HCT116 (cell line): ENCODE measurements around the gene UBTD1. TPM values are rescaled to one million over a fixed set of nuclear protein-coding genes. Genes with fewer than 3 reads are reported as not detected.

Source experiments
- ATAC-seq: fragments of 200-7000 bp; cut with Tn5 transposase; 2 replicates; pipeline ENCODE4 v1.9.1; 2020; ENCODE audit warnings: mild to moderate bottlenecking, moderate library complexity
- BruUV-seq: library from RNA; stranded (reverse); fragments of 400-500 nt; replicated peaks from 2 replicates; lab custom pipeline; 2021; lab: Mats Ljungman, UMichigan
- CTCF ChIA-PET: fragments of 300-600 bp; sonication (Branson Sonifier 250); formaldehyde crosslinking; loops from one replicate; lab custom pipeline; 2021; ENCODE audit warnings: antibody characterized with exemption; lab: Charles Lee
- POLR2A ChIA-PET: fragments of 300-600, 350-600 bp; sonication (Branson Sonifier 250); formaldehyde crosslinking; loops from one replicate; lab custom pipeline; 2021; ENCODE audit warnings: antibody characterized with exemption; lab: Charles Lee
- RAD21 ChIA-PET, 2 experiments: fragments of 300-600 bp; sonication (Branson Sonifier 250); formaldehyde crosslinking; loops; one replicate each; lab custom pipeline; 2023; ENCODE audit warnings: low total read pairs in 2 of 2; ENCODE audit not compliant: uncharacterized antibody in 2 of 2, unreplicated experiment in 2 of 2, low non-redundant PET in 1 of 2; lab: Charles Lee
- DNase-seq: peaks from one replicate; pipeline ENCODE4 v3.0.0-alpha.2; 2010; ENCODE audit warnings: low read depth, low spot score
- H2AFZ ChIP-seq: fragments of 200-600 bp; shearing (Covaris generic), sonication (generic); 2 replicates; pipeline ENCODE4 v1.6.1; 2017; ENCODE audit warnings: low read depth, mixed run types, mixed read lengths, antibody characterized with exemption, low read length; ENCODE audit not compliant: poor library complexity, severe bottlenecking
- H3K27ac ChIP-seq: 2 replicates; pipeline ENCODE4 v1.5.1; 2012; ENCODE audit warnings: low read depth, low read length
- H3K27me3 ChIP-seq: fragments of 200-600 bp; sonication (generic); 2 replicates; pipeline ENCODE4 v1.6.1; 2016; ENCODE audit warnings: mixed run types, low read length, mixed read lengths; ENCODE audit not compliant: insufficient read depth
- H3K36me3 ChIP-seq, 2 experiments: fragments of 200-500 bp in 1 of 2; fragments of 200-600 bp in 1 of 2; sonication (Bioruptor generic) in 1 of 2; sonication (generic) in 1 of 2; 2 replicates each; pipeline versions ENCODE4 v1.5.1 to v1.6.1; 2014 to 2016; ENCODE audit warnings: low read length in 2 of 2, inconsistent platforms in 1 of 2, mixed read lengths in 1 of 2, mixed run types in 1 of 2; ENCODE audit not compliant: insufficient read depth in 2 of 2, control insufficient read depth in 1 of 2
- H3K4me1 ChIP-seq, 2 experiments: fragments of 200-600 bp in 1 of 2; sonication (generic) in 1 of 2; 2 replicates each; pipeline versions ENCODE4 v1.5.1 to v1.6.1; 2012 to 2017; ENCODE audit warnings: low read length in 2 of 2, inconsistent platforms in 1 of 2, mild to moderate bottlenecking in 1 of 2, mixed read lengths in 1 of 2, mixed run types in 1 of 2, moderate library complexity in 1 of 2; ENCODE audit not compliant: insufficient read depth in 2 of 2, control insufficient read depth in 1 of 2
- H3K4me2 ChIP-seq: fragments of 200-600 bp; sonication (generic); 2 replicates; pipeline ENCODE4 v1.6.1; 2017; ENCODE audit warnings: mixed run types, low read length, mixed read lengths
- H3K4me3 ChIP-seq, 2 experiments: fragments of 200-600 bp in 1 of 2; sonication (generic) in 1 of 2; replicated peaks in 1 of 2; 2 replicates each; pipeline ENCODE4 v1.5.1; 2011 to 2016; ENCODE audit warnings: low read length in 2 of 2, control low read depth in 1 of 2, low read depth in 1 of 2, mild to moderate bottlenecking in 1 of 2, mixed read lengths in 1 of 2, mixed run types in 1 of 2
- H3K79me2 ChIP-seq: fragments of 200-600 bp; sonication (generic); 2 replicates; pipeline ENCODE4 v1.6.1; 2017; ENCODE audit warnings: mild to moderate bottlenecking, mixed run types, low read length, moderate library complexity, mixed read lengths; ENCODE audit not compliant: insufficient read depth
- H3K9ac ChIP-seq: fragments of 200-600 bp; sonication (generic); 2 replicates; pipeline ENCODE4 v1.6.1; 2016; ENCODE audit warnings: low read length, mixed read lengths
- H3K9me2 ChIP-seq: fragments of 200-600 bp; sonication (generic), shearing (Covaris generic); 2 replicates; pipeline ENCODE4 v1.6.1; 2017; ENCODE audit warnings: mixed run types, mild to moderate bottlenecking, moderate library complexity; ENCODE audit not compliant: insufficient read depth
- H3K9me3 ChIP-seq, 2 experiments: fragments of 200-500 bp in 1 of 2; fragments of 200-600 bp in 1 of 2; sonication (Bioruptor generic) in 1 of 2; sonication (generic) in 1 of 2; 2 replicates each; pipeline ENCODE4 v1.6.1; 2014 to 2017; ENCODE audit warnings: low read length in 2 of 2, mixed read lengths in 2 of 2, inconsistent platforms in 1 of 2, low read depth in 1 of 2, mild to moderate bottlenecking in 1 of 2, mixed run types in 1 of 2, moderate library complexity in 1 of 2; ENCODE audit not compliant: control insufficient read depth in 1 of 2, insufficient read depth in 1 of 2
- H4K20me1 ChIP-seq: fragments of 200-600 bp; sonication (generic), shearing (Covaris generic); 2 replicates; pipeline ENCODE4 v1.6.1; 2017; ENCODE audit warnings: mixed run types, mild to moderate bottlenecking, moderate library complexity; ENCODE audit not compliant: insufficient read depth
- CTCF ChIP-seq, 3 experiments: fragments of 200-600 bp in 1 of 3; sonication (generic) in 1 of 3; IDR thresholded peaks in 2 of 3; conservative IDR thresholded peaks in 1 of 3; 2 replicates each; pipeline ENCODE4 v1.5.1; 2012 to 2017; ENCODE audit warnings: low read depth in 2 of 3, low read length in 2 of 3, antibody characterized with exemption in 1 of 3, borderline replicate concordance in 1 of 3, control low read depth in 1 of 3, mild to moderate bottlenecking in 1 of 3, mixed read lengths in 1 of 3, mixed run types in 1 of 3, moderate library complexity in 1 of 3; ENCODE audit not compliant: insufficient read depth in 1 of 3
- EGR1 ChIP-seq: IDR thresholded peaks from 2 replicates; pipeline ENCODE4 v1.6.1; 2012; ENCODE audit warnings: low read depth
- ELF1 ChIP-seq: IDR thresholded peaks from 2 replicates; pipeline ENCODE4 v1.6.1; 2012; ENCODE audit warnings: low read depth, borderline replicate concordance
- EZH2 ChIP-seq: fragments of 200-600 bp; sonication (generic); IDR thresholded peaks from 2 replicates; pipeline ENCODE4 v1.6.1; 2017; ENCODE audit warnings: antibody characterized with exemption, mixed run types
- EZH2phosphoT487 ChIP-seq: fragments of 200-600 bp; IDR thresholded peaks from 2 replicates; pipeline ENCODE4 v1.6.1; 2018; ENCODE audit warnings: antibody characterized with exemption, borderline replicate concordance
- FOSL1 ChIP-seq: IDR thresholded peaks from 2 replicates; pipeline ENCODE4 v1.6.1; 2012; ENCODE audit warnings: low read depth
- JUND ChIP-seq: IDR thresholded peaks from 2 replicates; pipeline ENCODE4 v1.6.1; 2012
- MAX ChIP-seq: IDR thresholded peaks from 2 replicates; pipeline ENCODE4 v1.6.1; 2012
- POLR2A ChIP-seq: IDR thresholded peaks from 2 replicates; pipeline ENCODE4 v1.7.0; 2011; ENCODE audit warnings: borderline replicate concordance; ENCODE audit not compliant: insufficient read depth, insufficient read length; ENCODE audit errors: extremely low read depth
- POLR2AphosphoS5 ChIP-seq: IDR thresholded peaks from 2 replicates; pipeline ENCODE4 v1.6.1; 2011; ENCODE audit warnings: mild to moderate bottlenecking, low read depth, low read length, moderate library complexity
- REST ChIP-seq: IDR thresholded peaks from 2 replicates; pipeline ENCODE4 v1.6.1; 2012; ENCODE audit warnings: low read depth
- SIN3A ChIP-seq: IDR thresholded peaks from 2 replicates; pipeline ENCODE4 v1.6.1; 2012; ENCODE audit warnings: low read depth
- SP1 ChIP-seq: IDR thresholded peaks from 2 replicates; pipeline ENCODE4 v1.6.1; 2012; ENCODE audit warnings: low read depth
- SRF ChIP-seq: IDR thresholded peaks from 2 replicates; pipeline ENCODE4 v1.6.1; 2012; ENCODE audit warnings: low read depth
- TCF7L2 ChIP-seq: IDR thresholded peaks from 2 replicates; pipeline ENCODE4 v1.7.0; 2011; ENCODE audit warnings: borderline replicate concordance, inconsistent platforms; ENCODE audit not compliant: insufficient read depth, insufficient read length; ENCODE audit errors: extremely low read depth
- ZBTB33 ChIP-seq: IDR thresholded peaks from 2 replicates; pipeline ENCODE4 v1.6.1; 2011; ENCODE audit warnings: mild to moderate bottlenecking, low read length, moderate library complexity; ENCODE audit not compliant: insufficient replicate concordance; ENCODE audit errors: extremely low read depth
- ZFX ChIP-seq: fragments of 450-650 bp; IDR thresholded peaks from 2 replicates; pipeline ENCODE4 v1.6.1; 2017
- ZNF274 ChIP-seq: fragments of 200-500 bp; sonication (Bioruptor generic); IDR thresholded peaks from 2 replicates; pipeline ENCODE4 v1.6.1; 2014; ENCODE audit warnings: mild to moderate bottlenecking, low read depth, low read length, inconsistent platforms
- intact Hi-C: fragments of 100-400 bp; cut with micrococcal nuclease; formaldehyde crosslinking; loops from 2 replicates; pipeline ENCODE4 v1.10.0; 2022
- total RNA-seq: library from RNA; stranded (reverse); gene quantifications from one replicate; pipeline ENCODE4 v1.2.1, GENCODE V29; 2021; ENCODE audit not compliant: unreplicated experiment

Gene UBTD1
- total RNA-seq, 1 experiment from 2014 or later = 12.8 TPM

- Histone ChIP-seq H3K27me3 (no peaks in the 10 kb centered on the region), H3K9ac (no peak overlapping the region), H3K4me3 (no peak overlapping the region), H3K27ac (no peak overlapping the region), H2AFZ (no peak overlapping the region), H4K20me1 (peaks cover 2% of the 10 kb centered on the region; the same call in 1 of the 2 replicates), H3K4me1 (no peaks in the 10 kb centered on the region; a peak in 1 of 4 replicates), H3K9me2 (no peaks in the 10 kb centered on the region), H3K36me3 (peaks cover 15 to 17% of the 10 kb centered on the region in 2 experiments), H3K9me3 (no peaks in the 10 kb centered on the region), H3K4me2 (no peak overlapping the region), H3K79me2 (peaks cover 75% of the 10 kb centered on the region)
- ChIA-PET RAD21 (no interaction called here), POLR2A (no interaction called here), CTCF (no interaction called here)
- DNase-seq (no peak), ATAC-seq (no peak)
- intact Hi-C loops = no loop called here
- TF ChIP-seq ZBTB33 (no peak), EZH2 (no peak), POLR2AphosphoS5 (no peak), MAX (no peak), TCF7L2 (no peak), POLR2A (no peak), JUND (no peak), CTCF (IDR thresholded peaks at IDR 0.05 in 2 of 3, conservative IDR thresholded peaks at IDR 0.05 in 1 of 3; ENCODE audit: borderline replicate concordance in 1 of 3, insufficient read depth in 1 of 3, low read depth in 2 of 3, low read length in 2 of 3) (no peak), SIN3A (no peak), SP1 (no peak), ZNF274 (no peak), FOSL1 (no peak), SRF (no peak), EZH2phosphoT487 (no peak), EGR1 (no peak), REST (no peak), ZFX (no peak), ELF1 (no peak)
- BruUV-seq = no TSS peak
These were observed 14.8 kb upstream of the UBTD1 start for GRCh38 chr10:97483921-97484320.
